ENCODE measurements around the gene C16orf54.
"Not testable (repeated sequence)": the region's sequence is repeated elsewhere in the genome, so short reads cannot be mapped to it uniquely, and the experiment has no call there.

C16orf54 gene

DNA sequence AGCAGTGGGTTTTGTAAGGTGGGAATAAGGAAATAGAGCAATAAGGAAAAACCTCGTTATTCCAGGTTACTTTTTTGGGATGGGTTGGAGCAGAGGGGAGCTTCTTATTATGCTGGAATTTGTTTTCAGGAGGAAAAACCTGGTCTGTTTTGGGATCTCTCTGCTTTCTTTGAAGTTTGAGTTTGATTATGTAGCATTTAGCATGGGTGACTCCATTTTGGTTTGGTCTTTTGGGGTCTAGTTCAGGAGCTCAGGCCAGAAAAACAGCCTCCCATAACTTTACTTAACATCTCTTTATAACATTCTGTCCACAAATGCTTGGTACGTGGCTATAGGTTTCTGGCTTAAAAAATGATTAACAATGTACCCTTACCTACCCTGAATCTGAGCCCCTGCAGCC is 23.7 kb upstream of the C16orf54 start:
- DNase-seq (ENCODE audit: low spot score): no peak

- no peak for DNase-seq (ENCODE audit: low spot score)
These were observed 21.3 kb upstream of the C16orf54 start for GRCh38 chr16:29767062-29767461.

DNA sequence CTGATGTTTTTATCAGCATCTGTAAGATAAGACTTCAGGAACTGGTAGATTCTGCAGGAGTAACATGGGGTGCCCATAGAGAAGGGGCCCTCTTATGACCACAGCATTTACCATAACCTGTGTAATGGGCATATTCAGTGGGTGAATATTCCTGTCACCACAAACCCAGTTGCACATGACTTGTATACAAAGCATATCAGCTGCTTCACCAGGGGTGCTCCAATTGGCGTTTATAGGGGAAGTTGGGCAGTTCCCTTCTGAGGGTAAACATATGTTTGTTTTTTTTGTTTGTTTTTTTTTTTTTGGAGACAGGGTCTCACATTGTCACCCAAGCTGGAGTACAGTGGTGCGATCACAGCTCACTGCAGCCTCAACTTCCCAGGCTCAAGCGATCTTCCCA is 20.8 kb upstream of the C16orf54 start:
- no peak for DNase-seq (ENCODE audit: low spot score)

GRCh38 chr16:29765167-29766032 is 19.6 kb upstream of the C16orf54 start:
- no peak for DNase-seq (ENCODE audit: low spot score)

DNA sequence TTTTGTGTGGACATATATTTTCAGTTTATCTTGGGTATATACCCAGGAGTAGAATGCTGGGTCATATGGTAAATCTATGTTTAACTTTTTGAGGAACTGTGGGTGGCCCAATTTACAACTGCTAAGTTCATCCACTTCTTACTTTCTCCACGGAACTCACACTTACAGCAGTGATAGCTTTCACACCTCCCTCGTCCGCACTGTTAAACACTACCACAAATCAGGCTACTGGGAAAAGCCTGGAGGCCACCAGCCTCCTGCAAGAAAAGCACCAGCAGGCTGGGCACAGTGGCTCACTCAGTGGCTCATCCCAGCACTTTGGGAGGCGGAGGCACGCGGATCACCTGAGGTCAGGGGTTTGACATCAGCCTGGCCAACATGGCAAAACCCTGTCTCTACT is 17.5 kb upstream of the C16orf54 start:
- DNase-seq (ENCODE audit: low spot score): no peak

DNA sequence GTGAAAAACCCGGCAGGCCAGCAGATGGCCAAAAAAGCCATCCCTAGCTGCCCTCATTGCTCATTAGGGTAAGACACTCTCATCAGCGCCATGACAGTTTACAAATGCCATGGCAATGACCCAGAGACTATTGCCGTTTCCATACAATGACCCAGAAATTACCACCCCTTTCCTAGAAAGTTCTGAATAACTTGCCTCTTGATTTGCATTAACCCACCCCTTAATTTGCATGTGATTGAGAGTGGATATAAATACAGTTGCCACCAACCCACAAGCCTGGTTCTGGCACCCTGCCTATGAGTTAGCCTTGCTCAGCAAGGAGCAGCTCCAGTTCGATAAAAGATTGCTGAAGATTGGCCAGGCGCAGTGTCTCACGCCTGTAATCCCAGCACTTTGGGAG is 16.1 kb upstream of the C16orf54 start:
- no peak for DNase-seq (ENCODE audit: low spot score)

- not testable (repeated sequence) for DNase-seq (ENCODE audit: low spot score)
These were observed 15.5 kb upstream of the C16orf54 start for GRCh38 chr16:29761280-29761651.

GRCh38 chr16:29760567-29761279 is 14.9 kb upstream of the C16orf54 start:
- no peak for DNase-seq (ENCODE audit: low spot score)

DNA sequence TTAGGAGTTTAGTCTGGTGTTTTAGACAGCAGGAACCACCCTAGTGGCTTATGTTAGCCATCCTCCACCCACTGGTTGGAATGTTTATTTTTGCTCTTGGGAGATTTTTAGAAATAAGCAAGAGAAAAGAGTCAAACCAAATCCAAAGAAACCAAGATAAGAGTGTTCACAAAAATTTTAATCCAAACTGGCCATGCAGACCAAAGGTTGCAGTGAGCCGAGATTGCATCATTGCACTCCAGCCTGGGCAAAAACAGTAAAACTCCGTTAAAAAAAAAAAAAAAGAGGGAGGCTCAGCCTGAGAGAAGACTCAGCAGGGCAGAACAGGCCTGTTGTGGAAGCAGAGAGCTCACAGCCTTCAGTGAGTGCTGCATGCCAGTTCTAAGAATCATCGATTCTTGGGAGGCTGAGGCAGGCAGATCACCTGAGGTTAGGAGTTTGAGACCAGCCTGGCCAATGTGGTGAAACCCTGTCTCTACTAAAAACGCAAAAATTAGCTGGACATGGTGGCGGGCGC is 12.2 kb upstream of the C16orf54 start:
- no peak for DNase-seq (ENCODE audit: low spot score)

DNA sequence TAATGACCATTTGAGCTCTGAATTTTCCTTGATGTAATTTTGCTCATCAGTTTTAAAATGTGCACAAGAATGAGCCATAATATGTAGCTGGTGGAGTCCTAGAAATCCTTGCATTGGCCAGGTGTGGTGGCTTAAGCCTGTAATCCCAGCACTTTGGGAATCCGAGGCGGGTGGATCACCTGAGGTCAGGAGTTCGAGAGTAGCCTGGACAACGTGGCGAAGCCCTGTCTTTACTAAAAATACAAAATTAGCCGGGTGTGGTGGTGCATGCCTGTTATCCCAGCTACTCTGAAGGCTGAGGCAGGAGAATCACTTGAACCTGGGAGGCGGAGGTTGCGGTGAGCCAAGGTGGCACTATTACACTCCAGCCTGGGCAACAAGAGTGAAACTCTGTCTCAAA is 11.3 kb upstream of the C16orf54 start:
- DNase-seq (ENCODE audit: low spot score): not testable (repeated sequence)

GRCh38 chr16:29756654-29757053 is 10.9 kb upstream of the C16orf54 start:
- no peak for DNase-seq (ENCODE audit: low spot score)

DNA sequence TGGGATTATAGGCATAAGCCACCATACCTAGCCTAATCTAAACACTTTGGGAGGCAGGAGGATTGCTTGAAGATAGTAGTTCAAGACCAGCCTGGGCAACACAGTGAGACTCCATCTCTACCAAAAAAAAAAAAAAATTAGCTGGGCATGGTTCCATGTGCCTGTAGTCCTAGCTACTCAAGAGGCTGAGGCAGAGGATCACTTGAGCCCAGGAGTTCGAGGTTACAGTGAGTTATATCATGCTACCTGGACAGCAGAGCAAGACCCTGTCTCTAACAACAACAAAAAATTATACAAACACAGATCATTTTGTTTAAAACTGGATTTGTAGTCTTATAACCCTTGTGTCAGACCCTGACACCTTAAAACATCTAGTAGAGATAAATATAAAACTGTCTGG is 7.7 kb upstream of the C16orf54 start:
- no peak for DNase-seq (ENCODE audit: low spot score)

DNA sequence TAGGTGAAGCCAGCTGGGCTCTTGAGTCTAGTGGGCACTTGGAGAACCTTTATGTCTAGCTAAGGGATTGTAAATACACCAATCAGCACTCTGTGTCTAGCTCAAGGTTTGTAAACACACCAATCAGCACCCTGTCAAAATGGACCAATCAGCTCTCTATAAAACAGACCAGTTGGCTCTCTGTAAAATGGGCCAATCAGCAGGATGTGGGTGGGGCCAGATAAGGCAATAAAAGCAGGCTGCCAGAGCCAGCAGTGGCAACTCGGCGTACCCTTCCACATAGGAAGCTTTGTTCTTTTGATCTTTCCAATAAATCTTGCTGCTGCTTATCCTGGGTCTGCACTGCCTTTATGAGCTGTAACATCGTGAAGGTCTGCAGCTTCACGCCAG is 3.0 kb upstream of the C16orf54 start:
- DNase-seq (ENCODE audit: low spot score): not testable (repeated sequence)

- DNase-seq (ENCODE audit: low spot score): no peak
These were observed 2.4 kb upstream of the C16orf54 start for GRCh38 chr16:29747947-29748759.

DNA sequence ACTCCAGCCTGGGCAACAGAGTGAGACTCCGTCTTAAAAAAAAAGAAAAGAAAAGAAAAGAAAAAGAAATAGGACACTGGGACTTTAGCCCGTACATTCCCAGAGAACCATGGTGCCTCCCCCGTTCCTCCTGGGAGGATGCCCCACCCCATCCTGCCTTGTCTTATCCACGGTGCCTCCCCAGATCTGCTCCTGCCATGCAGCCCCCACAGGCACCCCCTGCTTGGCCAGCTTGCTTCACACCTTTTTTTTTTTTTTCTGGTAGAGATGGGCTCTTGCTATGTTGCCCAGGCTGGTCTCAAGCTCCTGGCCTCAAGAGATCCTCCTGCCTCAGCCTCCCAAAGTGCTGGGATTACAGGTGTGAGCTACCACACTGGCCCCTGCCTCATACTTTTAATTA is 728 bp upstream of the C16orf54 start:
- DNase-seq (ENCODE audit: low spot score): not testable (repeated sequence)

DNA sequence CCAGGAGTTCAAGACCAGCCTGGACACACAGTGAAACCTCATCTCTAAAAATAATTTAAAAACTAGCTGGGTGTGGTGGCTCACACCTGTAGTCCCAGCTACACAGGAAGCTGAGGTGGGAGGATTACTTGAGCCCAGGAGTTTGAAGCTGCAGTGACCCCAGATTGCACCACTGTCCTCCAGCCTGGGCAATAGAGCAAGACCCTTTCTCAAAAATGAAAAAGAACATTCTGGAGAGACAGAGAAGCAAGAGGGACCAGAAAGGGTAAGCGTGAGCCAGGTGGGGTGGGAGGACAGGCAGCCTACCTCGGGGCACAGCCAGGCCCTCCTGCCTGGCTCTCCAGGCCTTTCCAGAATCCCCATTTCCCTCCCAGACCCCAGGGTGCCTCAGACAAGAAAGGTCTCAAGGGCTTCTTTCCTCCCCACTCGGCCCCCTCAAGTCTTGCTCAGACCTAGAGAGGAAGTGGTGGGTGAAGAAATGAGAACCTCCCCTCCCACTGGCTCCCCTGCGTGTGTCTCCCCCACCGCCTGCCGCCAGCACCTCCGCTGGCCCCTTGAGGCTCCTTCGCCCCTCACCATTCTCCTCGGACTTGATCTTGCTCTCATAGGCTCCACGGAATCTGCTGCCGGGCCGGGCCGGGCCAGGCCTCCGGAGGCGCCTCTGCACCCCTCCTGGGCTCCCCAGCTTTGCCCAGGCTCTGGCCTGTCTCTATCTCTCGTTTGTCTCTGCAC is 503 bp downstream of the C16orf54 start:
- no peak for DNase-seq (ENCODE audit: low spot score)

DNA sequence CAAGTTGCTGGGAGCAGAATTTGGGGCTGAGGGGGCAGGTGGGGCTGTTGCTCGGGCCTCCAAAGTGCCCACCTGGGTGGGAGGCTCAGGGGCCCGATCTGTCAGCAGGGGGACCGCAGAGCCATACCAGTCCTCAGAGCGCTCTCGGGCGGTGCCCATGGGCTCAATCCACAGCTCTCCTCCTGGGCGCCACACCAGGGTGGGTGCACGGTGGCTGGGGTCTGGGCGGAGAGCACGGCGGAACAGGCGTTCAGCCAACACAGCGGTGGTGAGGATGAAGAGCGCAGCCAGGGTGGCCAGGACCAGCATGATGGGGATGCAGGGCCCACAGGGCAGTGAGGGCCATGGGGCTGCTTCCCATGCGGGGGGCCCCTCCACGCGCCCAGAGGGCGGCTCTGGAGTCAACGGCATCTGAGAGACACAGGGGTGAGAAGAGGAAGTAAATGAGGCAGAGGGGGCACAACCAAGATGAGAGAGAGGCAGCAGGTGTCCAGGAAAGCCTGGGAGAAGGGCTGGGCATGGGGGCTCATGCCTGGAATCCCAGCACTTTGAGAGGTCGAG is 1.2 kb downstream of the C16orf54 start:
- no peak for DNase-seq (ENCODE audit: low spot score)

GRCh38 chr16:29743827-29744531 is 1.8 kb downstream of the C16orf54 start:
- no peak for DNase-seq (ENCODE audit: low spot score)

DNA sequence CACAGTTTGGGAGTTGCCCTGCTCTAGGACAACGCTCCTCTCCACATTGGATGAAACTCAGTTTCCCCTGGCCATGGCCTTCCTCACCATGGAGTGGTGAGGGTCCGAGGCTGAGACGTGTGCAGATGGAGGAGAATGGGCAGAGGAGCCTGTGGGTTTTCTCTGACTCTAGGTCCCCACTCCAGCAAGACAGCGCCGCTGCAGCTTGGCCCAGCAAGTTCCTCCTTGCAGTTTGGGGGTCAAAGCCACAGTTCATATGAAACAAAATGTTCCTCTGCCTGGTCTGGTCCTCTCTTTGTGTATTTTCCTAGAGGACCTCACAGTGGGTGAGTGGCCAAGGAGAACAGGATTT is 2.3 kb downstream of the C16orf54 start:
- no peak for DNase-seq (ENCODE audit: low spot score)

GRCh38 chr16:29742683-29743275 is 3.0 kb downstream of the C16orf54 start:
- no peak for DNase-seq (ENCODE audit: low spot score)
